ENCODE results near the gene PCDHGA8.
A peak's percentile ranks its signal among the peaks of the same experiment; 100 is the strongest.
"Not testable (repeated sequence)": the region's sequence is repeated elsewhere in the genome, so short reads cannot be mapped to it uniquely, and the experiment has no call there.

PCDHGA8 gene

GRCh38 chr5:141403387-141403786 lies 11.0 kb downstream of the PCDHGA8 start:
- DNase-seq (ENCODE audit: low read depth): no peak

GRCh38 chr5:141407790-141408505 lies 15.5 kb downstream of the PCDHGA8 start, which contains the start of gene PCDHGB6:
TSS of gene PCDHGB6 (plus strand) at chr5:141408021. CDS start at chr5:141408203, 182 bp downstream.
- DNase-seq (ENCODE audit: low read depth): peak; percentile 26

GRCh38 chr5:141409598-141410306 lies 17.3 kb downstream of the PCDHGA8 start:
- no peak for DNase-seq (ENCODE audit: low read depth)

- no peak for DNase-seq (ENCODE audit: low read depth)
Observed at GRCh38 chr5:141411575-141411974, 19.1 kb downstream of the PCDHGA8 start.

- DNase-seq (ENCODE audit: low read depth): peak; percentile 67
Observed at GRCh38 chr5:141412854-141413539, 20.6 kb downstream of the PCDHGA8 start, which contains the start of gene PCDHGA10. TSS of gene PCDHGA10 (plus strand) at chr5:141412987. CDS start at chr5:141413176, 189 bp downstream.

- DNase-seq (ENCODE audit: low read depth): no peak
Observed at GRCh38 chr5:141413540-141414069, 21.2 kb downstream of the PCDHGA8 start.

GRCh38 chr5:141414548-141415274 lies 22.3 kb downstream of the PCDHGA8 start:
- not testable (repeated sequence) for DNase-seq (ENCODE audit: low read depth)

GRCh38 chr5:141415275-141415618 lies 22.8 kb downstream of the PCDHGA8 start:
- DNase-seq (ENCODE audit: low read depth): not testable (repeated sequence)

- peak; percentile 75 for DNase-seq (ENCODE audit: low read depth)
Observed at GRCh38 chr5:141417494-141418172, 25.2 kb downstream of the PCDHGA8 start, which contains the start of gene PCDHGB7. TSS of gene PCDHGB7 (plus strand) at chr5:141417677. CDS start at chr5:141417860, 183 bp downstream.

GRCh38 chr5:141419074-141419880 lies 26.8 kb downstream of the PCDHGA8 start:
- DNase-seq (ENCODE audit: low read depth): no peak

- DNase-seq (ENCODE audit: low read depth): peak; percentile 36
Observed at GRCh38 chr5:141420855-141421488, 28.5 kb downstream of the PCDHGA8 start, which contains the start of gene PCDHGA11. TSS of gene PCDHGA11 (plus strand) at chr5:141421051. CDS start at chr5:141421228, 177 bp downstream.

GRCh38 chr5:141421489-141421855 lies 29.0 kb downstream of the PCDHGA8 start:
- DNase-seq (ENCODE audit: low read depth): no peak

- DNase-seq (ENCODE audit: low read depth): no peak
Observed at GRCh38 chr5:141422742-141423291, 30.4 kb downstream of the PCDHGA8 start.

- DNase-seq (ENCODE audit: low read depth): no peak
Observed at GRCh38 chr5:141427783-141428426, 35.5 kb downstream of the PCDHGA8 start.

- peak; percentile 87 for DNase-seq (ENCODE audit: low read depth)
Observed at GRCh38 chr5:141430332-141431113, 38.1 kb downstream of the PCDHGA8 start, which contains the start of gene PCDHGA12. TSS of gene PCDHGA12 (plus strand) at chr5:141430507. CDS start at chr5:141430760, 253 bp downstream.

GRCh38 chr5:141431286-141431685 lies 38.9 kb downstream of the PCDHGA8 start:
- DNase-seq (ENCODE audit: low read depth): no peak

- not testable (repeated sequence) for DNase-seq (ENCODE audit: low read depth)
Observed at GRCh38 chr5:141432308-141432707, 39.9 kb downstream of the PCDHGA8 start.

GRCh38 chr5:141432726-141433125 lies 40.3 kb downstream of the PCDHGA8 start:
- not testable (repeated sequence) for DNase-seq (ENCODE audit: low read depth)
